NCI-H2196 (cell line): ENCODE data around the gene ATP11C.

Source experiments
- DNase-seq: peaks from one replicate; lab custom pipeline; 2025; ENCODE audit not compliant: unreplicated experiment; lab: John Stamatoyannopoulos, UW

The ATP11C gene

GRCh38 chrX:139815771-139816170, 117.1 kb downstream of the ATP11C start:
- DNase-seq = no peak

- DNase-seq = no peak
Measured at GRCh38 chrX:139811942-139812629, 120.8 kb downstream of the ATP11C start.

- DNase-seq = no peak
Measured at GRCh38 chrX:139804482-139804881, 128.4 kb downstream of the ATP11C start.

GRCh38 chrX:139803224-139803623, 129.6 kb downstream of the ATP11C start:
- no peak for DNase-seq

- no peak for DNase-seq
Measured at GRCh38 chrX:139802048-139802447, 130.8 kb downstream of the ATP11C start.

- no peak for DNase-seq
Measured at GRCh38 chrX:139801397-139801813, 131.4 kb downstream of the ATP11C start.

GRCh38 chrX:139798701-139799100, 134.2 kb downstream of the ATP11C start:
- DNase-seq = no peak

GRCh38 chrX:139795196-139795595, 137.7 kb downstream of the ATP11C start:
- DNase-seq = no peak

GRCh38 chrX:139787601-139788000, 145.3 kb downstream of the ATP11C start:
- no peak for DNase-seq

GRCh38 chrX:139784807-139785206, 148.0 kb downstream of the ATP11C start:
- DNase-seq = no peak

- no peak for DNase-seq
Measured at GRCh38 chrX:139783959-139784358, 148.9 kb downstream of the ATP11C start.

- no peak for DNase-seq
Measured at GRCh38 chrX:139783030-139783429, 149.8 kb downstream of the ATP11C start.

GRCh38 chrX:139776599-139776998, 156.3 kb downstream of the ATP11C start:
- DNase-seq = no peak

GRCh38 chrX:139770366-139770765, 162.5 kb downstream of the ATP11C start:
- no peak for DNase-seq

- DNase-seq = no peak
Measured at GRCh38 chrX:139766545-139766983, 166.3 kb downstream of the ATP11C start.

- no peak for DNase-seq
Measured at GRCh38 chrX:139762400-139763183, 170.3 kb downstream of the ATP11C start.

- DNase-seq = no peak
Measured at GRCh38 chrX:139759637-139760036, 173.2 kb downstream of the ATP11C start.

GRCh38 chrX:139758809-139759208, 174.0 kb downstream of the ATP11C start:
- no peak for DNase-seq

GRCh38 chrX:139758250-139758649, 174.6 kb downstream of the ATP11C start:
- DNase-seq = no peak

- DNase-seq = no peak
Measured at GRCh38 chrX:139751053-139751452, 181.8 kb downstream of the ATP11C start.

- no peak for DNase-seq
Measured at GRCh38 chrX:139750390-139750789, 182.5 kb downstream of the ATP11C start.

GRCh38 chrX:139739138-139739537, 193.7 kb downstream of the ATP11C start:
- no peak for DNase-seq
